GM12892 (cell line): ENCODE measurements around the gene HNRNPCL1. TPM values are rescaled to one million over a fixed set of nuclear protein-coding genes. Genes with fewer than 3 reads are reported as not detected.
"Not testable (repeated sequence)": the region's sequence is repeated elsewhere in the genome, so short reads cannot be mapped to it uniquely, and the experiment has no call there.

Source experiments
- DNase-seq: peaks from one replicate; pipeline ENCODE4 v3.0.0; 2011; ENCODE audit not compliant: insufficient read length
- FAIRE-seq: peaks from 2 replicates; lab custom pipeline; 2011; peaks lifted over from hg19 to GRCh38; lab: Jason Lieb, UNC
- POLR2A ChIP-seq: IDR thresholded peaks from 2 replicates; pipeline ENCODE4 v1.6.1; 2011; ENCODE audit warnings: low read depth, low read length, control low read depth
- POLR2AphosphoS5 ChIP-seq: IDR thresholded peaks from 2 replicates; pipeline ENCODE4 v1.6.1; 2011; ENCODE audit warnings: low read depth, low read length, control low read depth
- TAF1 ChIP-seq: IDR thresholded peaks from 2 replicates; pipeline ENCODE4 v1.6.1; 2011; ENCODE audit warnings: low read depth, mild to moderate bottlenecking, control low read depth, low read length, borderline replicate concordance
- polyA plus RNA-seq: library from polyadenylated mRNA; unstranded; fragments of >200 nt; gene quantifications from one replicate; pipeline ENCODE4 v1.2.1, GENCODE V29; 2012; ENCODE audit warnings: missing spikeins, inconsistent platforms; ENCODE audit not compliant: missing spikeins

HNRNPCL1 gene
- polyA plus RNA-seq: not detected

- FAIRE-seq, DNase-seq: not testable (repeated sequence)
These were observed at the start of gene HNRNPCL1 for GRCh38 chr1:12848620-12849019. Gene HNRNPCL1, minus strand, starts transcription at chr1:12848720. Its CDS starts 431 bp downstream, at chr1:12848289.

GRCh38 chr1:12898170-12898569, 49.6 kb upstream of the HNRNPCL1 start, which contains the start of gene PRAMEF10:
Gene PRAMEF10, minus strand, starts transcription at chr1:12898270. Its CDS starts 2,423 bp downstream, at chr1:12895847.
- DNase-seq, FAIRE-seq: not testable (repeated sequence)

GRCh38 chr1:12886101-12886500, 37.6 kb upstream of the HNRNPCL1 start, which contains the start of gene PRAMEF4:
Gene PRAMEF4, minus strand, starts transcription at chr1:12886201. Its CDS starts 2,807 bp downstream, at chr1:12883394.
- FAIRE-seq: not testable (repeated sequence)

GRCh38 chr1:12878453-12878852, 29.9 kb upstream of the HNRNPCL1 start:
- FAIRE-seq: not testable (repeated sequence)

More at GRCh38 chr1:12886101-12886500, 37.6 kb upstream of the HNRNPCL1 start, which contains the start of gene PRAMEF4:
- DNase-seq: not testable (repeated sequence)

GRCh38 chr1:12863131-12863880, 14.8 kb upstream of the HNRNPCL1 start:
- not testable (repeated sequence) for FAIRE-seq, DNase-seq

More at GRCh38 chr1:12878453-12878852, 29.9 kb upstream of the HNRNPCL1 start:
- DNase-seq: not testable (repeated sequence)

- FAIRE-seq, DNase-seq: not testable (repeated sequence)
These were observed 8.3 kb upstream of the HNRNPCL1 start, which contains the start of gene PRAMEF2 for GRCh38 chr1:12856786-12857185. Gene PRAMEF2, plus strand, starts transcription at chr1:12857086. Its CDS starts 1,924 bp downstream, at chr1:12859010.

GRCh38 chr1:12851779-12852178, 3.3 kb upstream of the HNRNPCL1 start:
- FAIRE-seq (no peak), DNase-seq (no peak)
- TF ChIP-seq POLR2AphosphoS5: no peak
- no peak for TF ChIP-seq POLR2A
- TF ChIP-seq TAF1: no peak

- FAIRE-seq, DNase-seq: not testable (repeated sequence)
These were observed 15.3 kb downstream of the HNRNPCL1 start for GRCh38 chr1:12833251-12833650.

- not testable (repeated sequence) for DNase-seq, FAIRE-seq
These were observed 17.2 kb downstream of the HNRNPCL1 start, which contains the start of gene PRAMEF11 for GRCh38 chr1:12831310-12831709. Gene PRAMEF11, minus strand, starts transcription at chr1:12831410. Its CDS starts 2,621 bp downstream, at chr1:12828789.

- not testable (repeated sequence) for FAIRE-seq
These were observed 29.5 kb downstream of the HNRNPCL1 start for GRCh38 chr1:12819061-12819460.

GRCh38 chr1:12811409-12811784, 37.1 kb downstream of the HNRNPCL1 start:
- DNase-seq (no peak), FAIRE-seq (no peak)

More at GRCh38 chr1:12819061-12819460, 29.5 kb downstream of the HNRNPCL1 start:
- DNase-seq: not testable (repeated sequence)

GRCh38 chr1:12810691-12811408, 37.7 kb downstream of the HNRNPCL1 start:
- TF ChIP-seq TAF1 (no peak), POLR2AphosphoS5 (no peak), POLR2A (no peak)
- DNase-seq: no peak
- no peak for FAIRE-seq

More at GRCh38 chr1:12811409-12811784, 37.1 kb downstream of the HNRNPCL1 start:
- no peak for TF ChIP-seq TAF1
- TF ChIP-seq POLR2AphosphoS5: no peak
- TF ChIP-seq POLR2A: no peak

GRCh38 chr1:12809933-12810332, 38.6 kb downstream of the HNRNPCL1 start:
- DNase-seq: no peak
- no peak for FAIRE-seq
- TF ChIP-seq TAF1 (no peak), POLR2AphosphoS5 (no peak), POLR2A (no peak)
